Cardiac fibroblast (primary cell): Measurements from ENCODE around the gene CACNG5.

ENCODE experiments used
- DNase-seq, 2 donors: peaks; one replicate each; pipeline versions ENCODE4 v3.0.0 to v3.0.0-alpha.2; 2010; ENCODE audit warnings: low read depth in 2 of 2
- H3K4me3 ChIP-seq, 2 donors: replicated peaks in 1 of 2; 1 replicate in 1 of 2; 2 replicates in 1 of 2; pipeline ENCODE4 v1.5.1; 2011; ENCODE audit warnings: low read depth in 2 of 2, low read length in 2 of 2, mild to moderate bottlenecking in 2 of 2, moderate library complexity in 1 of 2
- CTCF ChIP-seq: IDR thresholded peaks from one replicate; pipeline ENCODE4 v1.5.1; 2011; ENCODE audit warnings: low read depth, mild to moderate bottlenecking, low read length, inconsistent platforms

Gene CACNG5

GRCh38 chr17:66930933-66931332 lies 96.0 kb downstream of the CACNG5 start:
- H3K4me3 ChIP-seq, result no peak overlapping the region
- peak in 1 of 2 donors; percentile 13 for DNase-seq
- no peak for TF ChIP-seq CTCF

GRCh38 chr17:66932311-66932710 lies 97.4 kb downstream of the CACNG5 start:
- no peak for TF ChIP-seq CTCF
- no peak overlapping the region for H3K4me3 ChIP-seq
- DNase-seq, result no peak

- no peak overlapping the region for H3K4me3 ChIP-seq
- no peak for DNase-seq
- TF ChIP-seq CTCF, result no peak
These were observed 99.1 kb downstream of the CACNG5 start for GRCh38 chr17:66934040-66934439.
